Measurements from ENCODE around the gene ADARB1.

Gene ADARB1

DNA sequence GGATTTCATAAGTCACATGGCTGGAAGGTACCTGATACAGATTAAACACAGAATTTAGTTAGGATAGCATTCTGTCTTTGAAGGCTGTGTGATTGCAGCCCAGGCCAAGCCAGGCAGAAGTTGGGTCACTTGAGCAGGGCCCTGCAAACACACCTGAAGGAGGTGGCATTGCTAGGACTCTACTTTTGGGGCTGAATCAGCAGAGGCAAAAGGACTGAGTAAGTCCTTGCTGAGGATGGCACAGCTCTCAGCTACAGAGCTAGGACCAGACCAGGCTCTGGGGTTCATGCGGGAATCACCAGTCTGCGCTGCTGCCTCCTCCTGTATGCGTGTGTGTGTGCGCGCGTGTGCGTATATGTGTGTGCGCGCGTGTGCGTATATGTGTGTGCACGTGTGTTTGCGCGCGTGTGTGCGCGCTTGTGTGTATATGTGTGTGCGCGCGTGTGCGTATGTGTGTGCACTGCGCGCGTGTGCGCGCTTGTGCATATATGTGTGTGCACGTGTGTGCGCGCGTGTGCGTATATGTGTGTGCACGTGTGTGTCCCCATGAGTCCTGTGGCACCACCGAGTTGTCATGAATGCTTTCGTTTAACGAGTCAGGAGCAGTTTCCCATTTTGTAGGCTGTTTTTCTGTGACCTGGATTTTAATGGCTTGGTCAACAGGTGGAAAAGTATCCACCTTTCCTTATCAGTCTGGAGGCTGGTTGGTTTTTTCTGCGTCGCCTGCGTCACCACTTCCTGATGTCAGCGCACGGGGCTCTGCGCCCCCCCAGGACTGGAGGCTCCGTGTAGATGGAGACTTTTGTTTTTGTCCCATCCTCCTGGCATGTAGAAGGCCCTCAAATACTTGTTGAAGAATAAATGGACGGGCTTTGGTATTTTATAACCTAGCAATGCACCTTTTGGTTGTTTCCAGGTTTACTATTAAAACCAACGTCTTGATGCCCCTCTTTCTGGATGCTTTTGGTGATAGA lies 34.7 kb downstream of the ADARB1 start:
- no peak overlapping the region for H3K4me3 Mint-ChIP-seq
- H3K36me3 Mint-ChIP-seq (ENCODE audit: low read depth) = no peaks in the 10 kb centered on the region
- TF ChIP-seq, protein P1, sequence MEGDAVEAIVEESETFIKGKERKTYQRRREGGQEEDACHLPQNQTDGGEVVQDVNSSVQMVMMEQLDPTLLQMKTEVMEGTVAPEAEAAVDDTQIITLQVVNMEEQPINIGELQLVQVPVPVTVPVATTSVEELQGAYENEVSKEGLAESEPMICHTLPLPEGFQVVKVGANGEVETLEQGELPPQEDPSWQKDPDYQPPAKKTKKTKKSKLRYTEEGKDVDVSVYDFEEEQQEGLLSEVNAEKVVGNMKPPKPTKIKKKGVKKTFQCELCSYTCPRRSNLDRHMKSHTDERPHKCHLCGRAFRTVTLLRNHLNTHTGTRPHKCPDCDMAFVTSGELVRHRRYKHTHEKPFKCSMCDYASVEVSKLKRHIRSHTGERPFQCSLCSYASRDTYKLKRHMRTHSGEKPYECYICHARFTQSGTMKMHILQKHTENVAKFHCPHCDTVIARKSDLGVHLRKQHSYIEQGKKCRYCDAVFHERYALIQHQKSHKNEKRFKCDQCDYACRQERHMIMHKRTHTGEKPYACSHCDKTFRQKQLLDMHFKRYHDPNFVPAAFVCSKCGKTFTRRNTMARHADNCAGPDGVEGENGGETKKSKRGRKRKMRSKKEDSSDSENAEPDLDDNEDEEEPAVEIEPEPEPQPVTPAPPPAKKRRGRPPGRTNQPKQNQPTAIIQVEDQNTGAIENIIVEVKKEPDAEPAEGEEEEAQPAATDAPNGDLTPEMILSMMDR (IDR thresholded peaks at IDR 0.05) = no peak
- DNase-seq = no peak
- peaks cover 12% of the 10 kb centered on the region for H3K27me3 Mint-ChIP-seq (ENCODE audit: low read depth, poor library complexity)
- H3K9me3 Mint-ChIP-seq = no peaks in the 10 kb centered on the region
- no peak overlapping the region for H3K27ac Mint-ChIP-seq
- peaks cover 38% of the 10 kb centered on the region for H3K4me1 Mint-ChIP-seq

DNA sequence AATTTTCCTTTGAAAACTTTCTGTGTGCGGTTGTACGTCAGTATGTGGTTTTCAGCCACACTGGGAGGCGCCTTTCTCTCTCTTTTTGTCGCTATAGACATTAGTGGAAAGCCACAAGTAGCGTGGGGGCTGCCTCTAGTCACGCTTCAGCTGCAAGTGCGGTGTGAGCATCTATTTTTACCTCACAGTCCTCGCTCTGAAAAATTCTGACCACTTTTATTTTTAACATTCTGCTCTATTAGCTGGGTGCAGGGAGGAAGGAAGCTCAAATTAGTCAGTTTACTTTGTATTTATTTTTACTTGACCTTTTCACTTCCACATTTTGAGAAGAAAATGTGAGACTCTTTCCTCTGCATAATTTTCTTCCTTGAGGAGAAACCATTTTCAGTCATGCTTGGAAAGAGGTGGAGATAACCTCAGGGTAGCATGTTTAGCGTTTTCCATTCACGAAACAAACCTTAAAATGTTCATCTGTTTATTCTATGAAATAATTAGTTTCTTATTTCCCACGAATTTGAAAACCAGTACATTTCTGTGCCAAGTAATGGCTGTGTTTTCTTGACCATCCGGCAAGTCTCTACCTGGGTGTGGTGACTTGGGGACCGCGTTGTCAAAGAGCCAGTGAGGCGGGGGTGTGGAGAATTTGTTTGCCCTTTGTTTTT lies 35.6 kb downstream of the ADARB1 start:
- Mint-ChIP-seq H3K4me1 (peaks cover 35% of the 10 kb centered on the region), H3K36me3 (ENCODE audit: low read depth) (no peaks in the 10 kb centered on the region), H3K9me3 (no peaks in the 10 kb centered on the region), H3K27ac (no peak overlapping the region), H3K4me3 (no peak overlapping the region), H3K27me3 (ENCODE audit: low read depth, poor library complexity) (peaks cover 12% of the 10 kb centered on the region)
- TF ChIP-seq, protein P1 (IDR thresholded peaks at IDR 0.05) = no peak
- DNase-seq = no peak

GRCh38 chr21:45110873-45111624 lies 36.7 kb downstream of the ADARB1 start:
- Mint-ChIP-seq H3K36me3 (ENCODE audit: low read depth) (no peaks in the 10 kb centered on the region), H3K27me3 (ENCODE audit: low read depth, poor library complexity) (peaks cover 12% of the 10 kb centered on the region), H3K9me3 (no peaks in the 10 kb centered on the region), H3K4me3 (no peak overlapping the region), H3K27ac (no peak overlapping the region), H3K4me1 (peaks cover 28% of the 10 kb centered on the region)
- DNase-seq = no peak
- TF ChIP-seq, protein P1 (IDR thresholded peaks at IDR 0.05) = no peak

DNA sequence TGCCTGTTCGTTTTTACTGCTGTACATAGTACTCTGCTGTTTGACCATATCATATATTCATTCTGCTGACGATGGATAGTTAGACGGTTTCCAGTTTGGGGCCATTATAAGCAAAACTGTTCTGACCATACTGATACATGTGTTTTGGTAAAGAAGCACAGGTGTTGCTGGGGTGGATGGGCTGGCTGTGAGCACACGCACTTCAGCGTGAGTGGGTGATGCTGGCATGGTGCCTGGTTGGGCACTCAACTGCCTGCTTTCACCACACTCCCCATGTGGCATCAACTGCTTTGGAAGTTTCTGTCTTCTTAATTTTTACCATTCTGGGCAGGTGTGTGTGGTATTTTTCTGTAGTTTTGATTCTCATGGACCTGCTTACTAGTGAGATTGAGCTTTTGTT lies 37.3 kb downstream of the ADARB1 start:
- peaks cover 15% of the 10 kb centered on the region for H3K27me3 Mint-ChIP-seq (ENCODE audit: low read depth, poor library complexity)
- peaks cover 3% of the 10 kb centered on the region for H3K9me3 Mint-ChIP-seq
- no peak for DNase-seq
- peaks cover 22% of the 10 kb centered on the region for H3K4me1 Mint-ChIP-seq
- peaks cover 5% of the 10 kb centered on the region for H3K36me3 Mint-ChIP-seq (ENCODE audit: low read depth)
- TF ChIP-seq, protein P1 (IDR thresholded peaks at IDR 0.05) = no peak
- H3K27ac Mint-ChIP-seq = no peak overlapping the region
- H3K4me3 Mint-ChIP-seq = no peak overlapping the region

DNA sequence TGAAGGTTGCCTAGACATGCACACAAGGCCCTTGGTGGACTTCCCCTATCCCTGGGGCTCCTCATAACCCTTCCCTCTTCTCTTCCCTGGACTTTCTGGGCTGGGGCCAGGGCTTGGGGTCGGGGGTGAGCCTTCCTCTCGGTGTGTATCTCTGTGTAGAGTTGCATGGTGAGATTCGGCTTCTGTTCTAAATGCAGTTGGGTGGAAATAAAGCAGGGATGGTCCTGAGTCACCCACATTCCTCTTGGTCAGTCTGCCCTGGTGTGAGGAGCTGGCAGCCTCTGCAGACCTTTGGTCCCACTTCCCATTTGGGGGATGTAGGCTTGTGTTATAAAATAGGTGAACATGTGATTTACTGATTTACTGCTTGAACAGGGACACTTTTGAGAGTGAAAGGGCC lies 38.0 kb downstream of the ADARB1 start:
- H3K27ac Mint-ChIP-seq = no peak overlapping the region
- H3K27me3 Mint-ChIP-seq (ENCODE audit: low read depth, poor library complexity) = peaks cover 15% of the 10 kb centered on the region
- H3K36me3 Mint-ChIP-seq (ENCODE audit: low read depth) = peaks cover 10% of the 10 kb centered on the region
- no peak for DNase-seq
- TF ChIP-seq, protein P1 (IDR thresholded peaks at IDR 0.05) = no peak
- H3K4me3 Mint-ChIP-seq = no peak overlapping the region
- H3K4me1 Mint-ChIP-seq = peaks cover 19% of the 10 kb centered on the region
- peaks cover 4% of the 10 kb centered on the region for H3K9me3 Mint-ChIP-seq
